H1 (cell line): Measurements from ENCODE around the gene PKP3.
"Not testable (repeated sequence)": the region's sequence is repeated elsewhere in the genome, so short reads cannot be mapped to it uniquely, and the experiment has no call there.

Experiments used
- BACH1 ChIP-seq: IDR thresholded peaks from 2 replicates; pipeline ENCODE4 v1.6.1; 2012; ENCODE audit warnings: low read length, improper control_type of control experiment
- BRCA1 ChIP-seq: IDR thresholded peaks from 2 replicates; pipeline ENCODE4 v1.6.1; 2012; ENCODE audit warnings: low read depth, low read length, improper control_type of control experiment
- EGR1 ChIP-seq: IDR thresholded peaks from 2 replicates; pipeline ENCODE4 v1.6.1; 2011; ENCODE audit warnings: low read depth, low read length, borderline replicate concordance
- POLR2AphosphoS5 ChIP-seq: IDR thresholded peaks from 2 replicates; pipeline ENCODE4 v1.6.1; 2011; ENCODE audit warnings: low read depth, low read length
- TAF1 ChIP-seq: IDR thresholded peaks from 2 replicates; pipeline ENCODE4 v1.6.1; 2011; ENCODE audit warnings: mild to moderate bottlenecking, low read depth, low read length
- YY1 ChIP-seq: IDR thresholded peaks from 2 replicates; pipeline ENCODE4 v1.6.1; 2011; ENCODE audit warnings: low read depth, mild to moderate bottlenecking, low read length
- TF ChIP-seq, protein P1 (sequence below), 3 experiments: IDR thresholded peaks; 1 replicate in 2 of 3; 2 replicates in 1 of 3; pipeline versions ENCODE4 v1.5.1 to v1.6.1; 2011; ENCODE audit warnings: low read length in 3 of 3, mild to moderate bottlenecking in 3 of 3, inconsistent platforms in 2 of 3, low read depth in 1 of 3, moderate library complexity in 1 of 3; ENCODE audit not compliant: insufficient read depth in 1 of 3; ENCODE audit errors: control extremely low read depth in 1 of 3

DNA sequence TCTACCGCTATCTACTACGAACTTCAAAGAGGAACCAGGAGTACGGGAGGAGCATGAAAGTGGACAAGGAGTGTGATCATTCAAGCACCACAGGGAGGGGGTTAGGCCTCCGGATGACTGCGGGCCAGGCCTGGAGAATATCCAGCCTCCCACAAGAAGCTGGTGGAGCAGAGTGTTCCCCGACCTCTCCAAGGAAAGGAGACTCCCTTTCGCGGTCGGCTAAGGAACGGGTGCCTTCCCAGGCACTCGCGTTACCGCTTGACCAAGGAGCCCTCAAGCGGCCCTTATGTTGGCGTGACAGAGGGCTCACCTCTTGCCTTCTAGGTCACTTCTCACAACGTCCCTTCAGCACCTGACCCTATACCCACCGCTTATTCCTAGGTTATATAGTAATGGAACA, 4.6 kb upstream of the PKP3 start:
- TF ChIP-seq, protein P1, sequence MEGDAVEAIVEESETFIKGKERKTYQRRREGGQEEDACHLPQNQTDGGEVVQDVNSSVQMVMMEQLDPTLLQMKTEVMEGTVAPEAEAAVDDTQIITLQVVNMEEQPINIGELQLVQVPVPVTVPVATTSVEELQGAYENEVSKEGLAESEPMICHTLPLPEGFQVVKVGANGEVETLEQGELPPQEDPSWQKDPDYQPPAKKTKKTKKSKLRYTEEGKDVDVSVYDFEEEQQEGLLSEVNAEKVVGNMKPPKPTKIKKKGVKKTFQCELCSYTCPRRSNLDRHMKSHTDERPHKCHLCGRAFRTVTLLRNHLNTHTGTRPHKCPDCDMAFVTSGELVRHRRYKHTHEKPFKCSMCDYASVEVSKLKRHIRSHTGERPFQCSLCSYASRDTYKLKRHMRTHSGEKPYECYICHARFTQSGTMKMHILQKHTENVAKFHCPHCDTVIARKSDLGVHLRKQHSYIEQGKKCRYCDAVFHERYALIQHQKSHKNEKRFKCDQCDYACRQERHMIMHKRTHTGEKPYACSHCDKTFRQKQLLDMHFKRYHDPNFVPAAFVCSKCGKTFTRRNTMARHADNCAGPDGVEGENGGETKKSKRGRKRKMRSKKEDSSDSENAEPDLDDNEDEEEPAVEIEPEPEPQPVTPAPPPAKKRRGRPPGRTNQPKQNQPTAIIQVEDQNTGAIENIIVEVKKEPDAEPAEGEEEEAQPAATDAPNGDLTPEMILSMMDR (IDR thresholded peaks at IDR 0.05; ENCODE audit: control extremely low read depth in 1 of 3, insufficient read depth in 1 of 3, low read depth in 1 of 3, low read length in 3 of 3): not testable (repeated sequence)
- not testable (repeated sequence) for TF ChIP-seq BRCA1, TAF1, POLR2AphosphoS5, BACH1, YY1, EGR1
